GM18868 (cell line): ENCODE results near the gene EPS8.

Experiments
- ATAC-seq: cut with Tn5 transposase; IDR thresholded peaks from one replicate; pipeline ENCODE4 v1.9.1; 2021; ENCODE audit warnings: mild to moderate bottlenecking, moderate library complexity; ENCODE audit not compliant: unreplicated experiment

Gene EPS8

DNA sequence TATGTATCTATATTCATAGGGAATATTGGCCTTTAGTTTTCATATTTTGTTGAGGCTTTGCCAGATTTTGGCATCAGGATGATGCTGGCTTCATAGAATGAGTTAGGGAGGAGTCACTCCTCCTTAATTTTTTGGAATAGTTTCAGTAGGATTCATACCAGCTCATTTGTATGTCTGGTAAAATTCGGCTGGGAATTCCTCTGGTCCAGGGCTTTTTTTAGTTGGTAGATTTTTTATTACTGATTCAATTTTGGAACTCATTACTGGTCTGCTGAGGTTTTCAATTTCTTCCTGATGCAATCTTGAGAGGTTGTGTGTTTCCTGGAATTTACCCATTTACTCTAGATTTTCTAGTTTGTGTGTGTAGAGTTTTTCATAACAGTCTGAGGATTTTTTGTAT, 175.2 kb downstream of the EPS8 start:
- ATAC-seq, result no peak

DNA sequence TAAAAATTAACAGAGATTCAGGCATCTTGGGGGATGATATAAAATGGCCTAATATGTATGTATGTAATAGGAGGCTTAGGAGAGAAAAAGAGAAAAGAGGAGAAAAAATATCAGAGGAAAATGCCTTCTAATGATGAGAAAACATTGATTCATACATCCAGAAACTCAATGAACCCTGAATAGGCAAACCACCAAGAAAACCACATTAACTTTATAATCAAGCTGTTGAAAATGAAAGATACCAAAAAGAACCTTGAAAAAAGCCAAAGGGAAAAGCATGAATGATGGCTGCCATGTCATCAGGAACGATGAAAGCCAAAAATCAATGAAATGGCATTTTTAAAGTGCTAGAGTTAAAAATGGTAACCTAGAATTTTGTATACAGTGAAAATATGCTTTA, 180.2 kb downstream of the EPS8 start:
- ATAC-seq, result no peak

DNA sequence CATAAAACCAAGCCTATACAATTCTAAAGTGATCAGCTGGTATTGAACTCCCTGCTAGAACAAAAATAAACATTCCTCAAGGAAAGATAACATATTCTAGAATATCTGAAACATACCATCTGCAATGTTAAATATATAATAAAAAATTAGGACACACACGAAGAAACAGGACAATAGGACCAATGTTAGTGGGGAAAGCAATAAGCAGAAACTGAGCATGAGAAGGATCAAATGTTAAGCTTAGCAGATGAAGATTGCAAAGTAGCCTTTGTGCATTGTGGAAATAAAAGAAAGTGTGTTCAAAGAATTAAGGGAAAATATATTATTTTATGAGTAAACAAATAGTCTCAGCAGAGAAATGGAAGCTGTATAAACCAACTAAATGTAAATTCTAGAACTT, 180.8 kb downstream of the EPS8 start:
- ATAC-seq, result no peak

DNA sequence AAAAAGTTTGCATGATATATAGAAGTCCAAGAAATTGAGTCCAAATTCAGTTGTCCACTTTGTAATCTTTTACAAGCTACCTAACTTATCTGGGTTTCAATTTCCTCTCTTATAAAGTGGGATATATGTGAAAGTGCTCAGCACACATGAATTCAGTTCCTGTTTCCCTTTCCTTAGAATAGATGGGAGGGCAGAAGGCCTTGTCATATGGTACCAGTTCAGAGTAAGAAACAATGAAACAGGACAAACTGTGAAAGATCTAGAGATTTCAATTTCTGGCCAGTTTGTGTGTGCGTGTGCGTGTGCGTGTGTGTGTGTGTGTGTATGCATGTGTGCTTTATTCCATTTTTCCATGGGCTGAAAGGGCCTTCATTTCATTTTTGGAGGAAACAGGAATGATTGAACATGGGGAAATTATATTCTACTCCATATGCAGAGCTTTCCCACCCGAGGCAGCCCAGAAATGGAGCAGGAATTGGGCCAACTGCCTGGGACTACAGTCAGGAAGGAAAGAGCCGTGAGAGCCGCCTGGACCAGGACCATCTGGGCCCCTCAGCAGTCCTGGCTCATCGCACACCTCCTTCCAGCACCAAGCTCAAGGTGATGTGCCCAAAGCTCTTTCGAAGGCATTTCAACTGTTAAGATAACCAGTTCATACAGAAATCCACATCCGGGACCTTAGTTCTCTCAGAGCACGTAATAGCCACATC, 183.2 kb downstream of the EPS8 start:
- no peak for ATAC-seq

DNA sequence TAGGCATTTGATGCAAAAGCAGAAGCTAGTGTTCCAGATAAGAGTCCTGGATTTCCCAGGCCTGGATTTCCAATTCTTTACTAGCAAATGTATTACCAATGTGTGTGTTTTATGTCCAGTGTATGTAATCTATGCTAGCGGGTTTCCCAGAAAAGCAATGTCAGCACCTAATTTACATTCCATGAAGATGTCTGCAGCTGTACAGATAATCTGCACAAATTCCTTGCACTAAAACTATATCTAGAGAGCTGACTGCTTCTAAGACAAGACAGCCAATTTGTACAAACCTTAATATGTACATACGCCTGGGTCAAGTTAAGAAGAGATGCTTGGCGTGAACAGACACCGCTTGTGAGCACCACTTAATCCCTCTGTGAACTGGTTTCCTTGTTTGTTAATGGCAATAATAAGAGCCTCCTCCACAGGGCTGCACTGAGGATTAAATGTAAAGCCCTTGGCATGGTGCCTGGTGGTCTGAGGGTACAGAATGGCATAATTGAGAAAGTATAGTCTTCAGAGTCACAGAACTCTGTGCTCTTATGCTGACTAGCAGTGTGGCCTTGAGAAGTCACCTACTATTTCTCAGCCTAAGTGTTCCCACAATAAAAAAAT, 185.6 kb downstream of the EPS8 start:
- ATAC-seq, result no peak

DNA sequence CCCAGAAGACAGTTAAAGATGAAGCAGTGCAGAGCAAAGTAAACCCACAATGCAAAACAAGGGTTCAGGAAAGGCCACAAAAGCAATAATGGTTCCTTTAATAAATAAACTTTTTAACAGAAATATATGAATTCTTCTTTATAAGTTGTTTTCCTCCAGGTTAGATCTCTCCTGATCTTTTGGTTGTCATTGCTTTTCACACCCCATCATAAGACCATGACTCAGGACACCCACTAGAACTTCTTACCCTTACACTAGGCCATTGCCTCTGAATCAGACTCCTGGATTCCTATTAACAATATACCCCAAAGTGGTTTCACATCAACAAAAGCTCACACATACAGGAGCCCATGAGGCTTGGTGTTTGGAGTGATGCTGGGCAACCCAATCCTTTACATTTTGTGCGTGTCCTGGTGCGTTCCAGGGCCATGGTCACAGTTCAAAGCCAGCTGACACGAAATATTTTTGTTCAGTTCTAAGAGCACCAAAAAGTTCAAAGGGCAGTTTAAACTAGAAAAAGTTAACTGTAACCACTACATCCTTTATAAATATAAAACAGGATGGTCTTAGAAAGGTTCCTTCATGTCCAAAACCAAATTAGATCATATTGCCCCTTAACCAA, 187.0 kb downstream of the EPS8 start:
- no peak for ATAC-seq

DNA sequence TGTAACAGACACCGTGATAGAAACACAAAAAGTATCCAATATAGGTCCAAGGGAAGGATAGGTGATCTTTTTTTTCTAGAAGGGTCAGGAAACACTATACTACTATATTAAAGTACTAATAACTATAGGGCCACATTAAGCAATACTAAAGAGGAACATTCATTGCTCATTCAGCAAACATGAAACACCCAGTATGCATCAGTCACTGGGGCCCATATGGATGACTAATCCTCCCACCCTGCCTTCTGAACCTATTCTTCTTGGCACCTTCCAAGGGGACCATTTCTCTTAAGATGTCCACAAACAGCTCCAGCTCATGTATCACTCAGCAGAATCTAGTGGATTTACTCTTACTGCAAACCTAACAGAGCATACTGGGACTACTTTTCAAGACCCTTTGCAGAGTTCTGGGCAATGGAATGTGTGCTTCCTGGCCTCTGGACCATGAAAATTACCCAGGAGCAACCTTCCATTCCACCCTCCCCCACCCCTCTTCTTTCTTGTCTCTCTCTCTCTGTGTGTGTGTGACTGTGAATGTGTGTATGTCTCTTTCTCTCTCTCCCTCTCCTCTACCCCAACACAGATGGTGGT, 187.9 kb downstream of the EPS8 start:
- no peak for ATAC-seq

DNA sequence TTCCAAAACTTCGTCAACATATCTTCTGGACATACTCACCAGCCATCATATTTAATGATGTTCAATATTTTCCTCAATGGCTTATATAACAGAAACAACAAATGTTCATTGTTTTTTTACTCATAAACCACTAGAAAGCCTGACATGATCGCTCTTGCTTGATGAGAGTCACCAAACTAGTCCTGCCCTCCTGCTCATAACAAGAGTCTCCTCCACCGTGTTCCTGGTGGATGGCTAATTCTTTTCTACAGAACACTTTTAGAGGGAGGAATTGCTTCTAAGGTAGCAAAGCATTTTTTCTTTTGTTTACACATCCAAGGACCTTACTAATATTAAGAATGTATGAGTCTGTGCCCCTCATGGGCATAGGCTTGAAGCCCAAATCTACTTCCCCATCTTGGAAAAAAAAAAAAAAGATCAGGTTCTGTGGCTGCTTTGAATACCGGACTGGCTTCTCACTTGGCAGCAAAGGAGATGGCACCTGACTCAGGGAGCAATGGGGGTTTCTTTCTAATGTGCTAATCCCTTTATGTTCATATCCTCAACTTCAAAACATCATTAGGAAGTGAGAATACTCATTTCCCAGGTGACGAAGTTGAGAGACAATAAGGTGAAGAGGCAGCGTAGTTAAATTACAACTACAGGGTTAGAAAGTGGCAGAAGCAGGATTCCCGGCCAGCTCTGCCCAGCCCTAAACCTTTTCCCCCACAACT, 188.8 kb downstream of the EPS8 start:
- no peak for ATAC-seq

DNA sequence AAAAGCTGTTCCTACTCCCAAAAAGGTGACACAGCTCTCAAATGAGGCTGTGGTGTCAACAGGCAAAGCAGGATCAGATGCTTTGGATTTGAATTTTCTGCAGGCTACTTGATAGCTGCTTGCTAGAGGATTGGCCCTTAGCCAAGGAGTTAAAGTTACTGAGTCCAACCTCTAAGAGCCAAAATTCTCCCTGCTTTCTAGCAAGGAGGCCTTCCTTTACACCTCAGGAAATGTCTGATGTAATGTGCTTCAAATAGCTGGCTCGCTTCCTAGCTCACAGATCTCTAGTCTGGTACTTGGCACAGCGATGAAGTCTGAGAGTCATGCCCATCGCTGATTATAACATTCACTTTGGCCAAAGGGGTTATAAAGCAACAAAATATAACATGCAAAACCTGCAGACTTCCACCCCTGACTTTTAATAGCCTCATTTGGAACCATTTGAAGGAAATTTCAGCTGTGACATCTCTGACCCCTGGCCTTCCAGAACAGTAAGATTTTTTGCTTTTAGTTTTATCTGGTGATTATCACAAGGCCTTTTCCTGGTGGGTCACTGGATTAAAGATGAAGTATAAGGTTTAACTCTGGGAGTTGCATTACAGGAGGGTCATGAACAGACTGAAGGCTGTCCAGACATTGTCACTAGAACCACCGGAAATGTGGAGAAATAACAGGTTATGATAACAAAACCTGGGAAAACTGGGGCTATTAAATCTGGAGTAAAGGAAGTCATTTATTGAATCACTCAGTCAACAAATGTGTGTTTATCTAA, 189.7 kb downstream of the EPS8 start:
- no peak for ATAC-seq

DNA sequence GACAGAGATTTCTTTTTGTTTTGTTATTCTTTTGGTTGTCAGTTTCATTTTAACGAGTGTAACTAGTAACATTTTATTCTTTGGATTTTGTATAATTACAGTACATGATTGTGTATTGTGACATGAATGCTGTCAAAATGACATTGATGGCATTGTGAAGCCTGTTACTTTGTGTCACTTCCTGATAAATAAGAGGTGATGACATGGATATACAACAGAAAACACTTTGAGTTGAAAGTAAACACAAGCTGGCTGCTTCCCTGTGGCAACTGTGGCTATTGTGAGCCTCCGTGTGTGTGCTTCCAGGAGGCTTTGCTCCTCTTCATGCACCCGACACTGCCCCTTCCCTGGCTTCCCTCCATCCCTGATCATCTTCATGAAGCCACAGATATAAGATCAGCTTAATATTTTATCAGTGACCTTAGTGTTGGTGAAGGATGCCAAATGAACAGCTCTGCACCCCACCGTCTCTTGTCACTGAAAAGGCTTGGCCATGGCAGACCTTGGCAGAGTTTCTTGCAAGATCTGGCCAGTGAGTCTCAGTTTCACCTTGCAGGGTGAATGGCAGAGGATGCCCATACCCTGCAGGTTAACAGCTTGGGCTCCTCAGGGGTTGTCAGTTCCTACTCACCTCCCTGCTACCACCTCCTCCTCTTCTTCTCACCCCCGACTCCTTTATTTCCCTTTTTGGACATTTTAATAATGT, 191.9 kb downstream of the EPS8 start:
- no peak for ATAC-seq

DNA sequence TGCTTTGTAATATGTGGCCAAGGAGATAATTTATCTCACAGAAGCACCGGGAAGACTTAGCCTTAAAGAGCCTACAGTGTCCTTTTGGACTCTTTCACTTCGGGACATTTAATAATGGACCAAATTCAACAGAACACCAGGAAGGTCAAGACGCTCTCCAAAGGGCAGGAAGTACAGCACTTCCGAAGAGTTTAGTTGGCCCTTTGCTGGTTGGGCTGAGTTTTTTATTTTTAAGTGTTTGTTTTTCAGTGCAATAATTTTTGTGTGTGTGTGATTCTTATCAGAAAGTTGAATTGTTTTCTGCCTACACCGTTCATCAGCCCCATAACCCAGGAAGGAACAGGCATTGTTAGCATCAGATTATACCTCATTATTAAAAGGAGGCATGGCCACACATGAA, 193.0 kb downstream of the EPS8 start:
- no peak for ATAC-seq

DNA sequence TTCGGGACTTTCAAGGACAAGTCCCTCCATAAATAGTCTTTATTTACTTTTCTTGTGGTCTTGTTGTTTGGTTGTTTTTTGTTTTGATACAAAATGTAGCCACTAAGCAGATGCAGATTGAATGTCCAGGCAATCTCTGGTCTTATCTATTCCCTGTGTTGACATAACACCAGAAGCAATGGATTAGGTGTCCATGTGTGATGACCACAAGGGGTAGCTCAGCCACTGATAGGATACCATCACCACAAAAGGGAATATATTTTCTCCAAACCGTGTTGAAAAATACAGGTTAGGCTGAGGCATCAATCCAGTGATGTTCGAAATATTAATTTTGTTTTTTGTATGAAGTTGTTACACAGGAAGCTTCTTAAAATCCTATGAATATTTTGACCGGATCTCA, 196.3 kb downstream of the EPS8 start:
- no peak for ATAC-seq

DNA sequence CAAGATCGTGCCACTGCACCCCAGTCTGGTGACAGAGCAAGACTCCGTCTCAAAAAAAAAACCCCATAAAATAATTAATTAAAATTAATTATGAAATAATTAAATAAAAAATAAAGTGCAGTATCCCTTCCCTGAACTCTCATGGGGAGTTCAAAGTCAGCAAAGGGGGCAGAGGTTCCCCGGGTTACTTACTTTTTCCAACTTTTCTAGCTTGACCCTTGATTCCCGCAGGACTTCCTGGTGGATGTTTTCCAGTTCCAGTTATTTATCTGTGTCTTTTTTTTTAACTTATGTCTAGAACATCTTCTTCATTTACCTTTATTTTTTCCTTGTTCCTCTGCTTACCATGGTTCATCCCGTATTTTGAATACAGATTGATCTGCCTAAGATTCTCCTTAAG, 197.4 kb downstream of the EPS8 start:
- ATAC-seq, result no peak

DNA sequence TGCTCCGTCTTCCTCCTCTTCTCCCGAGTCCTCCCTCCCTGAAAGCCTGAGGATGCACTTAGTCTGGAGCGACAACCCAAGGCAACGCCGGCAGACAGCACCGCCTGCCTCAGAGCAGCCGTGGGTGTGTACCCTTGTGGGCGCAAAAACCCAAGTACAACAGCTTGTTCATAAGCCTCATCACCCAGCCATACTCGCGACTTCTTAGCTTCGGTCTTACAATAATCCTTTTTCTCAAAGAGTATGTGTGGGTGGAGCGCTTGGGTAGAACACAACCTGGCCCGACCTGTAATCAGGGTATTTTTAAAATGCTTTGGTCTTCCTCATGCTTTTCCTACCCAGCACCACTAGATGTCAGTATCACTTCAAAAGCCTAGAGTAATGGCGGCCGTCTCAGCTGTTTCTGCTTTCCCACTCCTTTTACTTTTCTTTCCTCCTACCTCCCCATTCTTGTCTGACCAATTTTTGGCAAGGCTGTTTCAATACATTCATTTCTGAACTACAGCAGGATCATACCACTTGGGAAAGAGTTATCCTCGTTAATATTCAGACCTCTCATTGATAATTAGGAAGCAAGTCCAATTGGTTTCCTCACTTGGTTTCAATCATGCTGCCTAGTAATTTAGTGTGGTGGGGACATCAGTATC, 198.9 kb downstream of the EPS8 start:
- ATAC-seq, result peak; percentile 95

DNA sequence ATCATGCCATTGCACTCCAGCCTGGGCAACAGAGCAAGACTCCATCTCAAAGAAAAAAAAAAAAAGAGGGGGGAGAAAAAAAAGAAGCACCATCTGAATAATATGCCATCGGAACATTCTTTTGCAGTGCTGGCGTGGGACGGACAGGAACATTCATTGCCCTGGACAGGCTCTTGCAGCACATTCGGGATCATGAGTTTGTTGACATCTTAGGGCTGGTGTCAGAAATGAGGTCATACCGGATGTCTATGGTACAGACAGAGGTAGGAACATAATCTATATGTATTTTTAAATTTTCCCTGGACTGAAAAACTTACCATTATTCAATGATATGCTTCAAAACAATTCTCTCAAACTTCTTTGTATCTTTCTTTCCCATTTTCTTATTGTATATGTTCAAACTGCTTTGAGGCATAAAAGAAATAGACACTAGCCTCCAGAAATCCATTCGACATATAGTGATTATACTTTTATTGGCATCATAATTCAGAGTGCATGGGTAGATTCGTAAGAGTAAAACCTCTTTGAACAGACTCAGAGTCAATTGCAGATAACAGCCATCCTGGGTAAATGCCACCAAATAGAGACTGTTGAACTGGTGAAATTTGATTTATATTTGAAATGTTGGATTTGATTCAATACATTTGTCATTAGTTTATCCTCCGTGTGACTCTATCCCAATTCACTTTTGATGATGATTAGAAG, 199.7 kb downstream of the EPS8 start:
- ATAC-seq, result no peak

DNA sequence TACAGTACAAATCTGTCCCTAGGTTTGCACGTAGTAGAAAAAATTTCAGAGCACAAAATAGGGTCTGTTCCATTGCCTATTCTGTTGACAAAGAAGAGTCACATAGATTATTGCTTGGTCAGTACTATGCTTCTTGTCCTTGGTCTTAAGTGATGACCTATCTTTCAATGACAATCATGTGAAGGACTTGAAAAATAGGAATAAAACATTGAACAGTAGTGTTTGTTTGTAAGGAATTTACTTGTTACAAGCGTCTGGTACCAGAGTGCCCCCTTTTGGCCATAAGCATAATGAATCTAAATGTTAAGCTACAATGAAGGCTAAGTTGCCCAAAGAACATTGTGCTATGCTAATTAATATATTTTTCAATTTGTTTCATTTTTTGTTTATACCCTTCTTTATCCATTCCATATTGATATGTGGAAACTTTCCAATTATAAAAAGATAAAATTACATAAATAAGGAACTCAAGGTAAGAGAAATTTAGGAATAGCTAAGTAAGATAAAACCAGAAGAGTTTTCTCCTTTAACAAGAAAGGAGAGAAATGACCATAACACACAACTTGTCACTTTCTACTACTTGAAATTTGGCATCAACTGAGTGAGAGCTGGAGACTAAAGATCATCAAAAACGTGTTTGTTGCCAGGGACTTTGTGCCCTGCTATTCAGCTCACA, 204.7 kb downstream of the EPS8 start:
- peak; percentile 43 for ATAC-seq

DNA sequence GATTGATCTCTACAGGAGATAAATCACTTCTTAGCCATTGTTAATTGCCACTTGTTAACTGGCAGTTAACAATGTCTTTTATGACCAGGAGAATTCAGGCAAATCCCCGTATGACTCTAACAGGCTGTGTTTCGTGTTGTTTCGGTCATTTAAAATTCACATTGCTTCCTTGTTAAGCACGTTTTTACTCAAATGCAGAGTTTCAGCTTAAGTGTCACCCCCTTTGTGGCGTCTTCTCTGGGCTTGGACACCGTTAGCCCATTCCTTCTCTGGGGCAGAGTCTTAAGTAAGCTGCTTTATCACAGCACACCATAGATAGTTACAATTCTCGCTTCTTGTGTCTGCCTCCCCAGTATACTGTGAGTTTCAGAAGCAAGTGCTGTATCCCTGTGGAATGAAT, 205.4 kb downstream of the EPS8 start:
- ATAC-seq, result no peak

DNA sequence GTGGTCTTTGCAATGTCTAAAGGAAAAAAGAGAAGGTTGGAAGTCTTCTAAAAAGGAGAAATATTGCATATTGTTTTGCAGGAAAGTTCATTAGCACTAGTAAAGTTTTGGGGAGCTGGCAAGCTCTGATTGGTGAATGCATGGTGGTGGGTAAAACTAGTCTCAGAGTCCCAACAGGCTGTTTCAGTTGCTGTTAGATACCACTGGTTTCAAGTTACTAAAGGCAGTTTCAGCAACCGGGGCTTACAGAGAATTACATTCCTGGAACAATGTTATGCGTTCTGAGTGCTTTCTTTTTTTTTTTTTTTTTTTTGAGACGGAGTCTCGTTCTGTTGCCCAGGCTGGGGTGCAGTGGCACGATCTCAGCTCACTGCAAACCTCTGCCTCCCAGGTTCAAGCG, 208.2 kb downstream of the EPS8 start:
- ATAC-seq, result no peak
